H1 (cell line): Measurements from ENCODE around the gene RUFY4. TPM values are rescaled to one million over a fixed set of nuclear protein-coding genes. Genes with fewer than 3 reads are reported as not detected.
A peak's percentile ranks its signal among the peaks of the same experiment; 100 is the strongest.

Experiments used
- CTCF ChIA-PET: fragments of 300-600 bp; sonication (Branson Sonifier 250); formaldehyde crosslinking; loops from one replicate; lab custom pipeline; 2021; ENCODE audit not compliant: partially characterized antibody; lab: Charles Lee
- POLR2A ChIA-PET: fragments of 300-600 bp; sonication (Branson Sonifier 250); formaldehyde crosslinking; loops from one replicate; lab custom pipeline; 2021; ENCODE audit warnings: inconsistent platforms; ENCODE audit not compliant: partially characterized antibody; lab: Charles Lee
- DNase-seq, 2 experiments: peaks; one replicate each; pipeline versions ENCODE4 v3.0.0 to v3.0.0-alpha.2; 2010 to 2022; ENCODE audit warnings: low spot score in 2 of 2, low read depth in 1 of 2, mixed read lengths in 1 of 2
- FAIRE-seq: peaks from 2 replicates; lab custom pipeline; 2011; peaks lifted over from hg19 to GRCh38; lab: Jason Lieb, UNC
- H2AFZ ChIP-seq: 2 replicates; pipeline ENCODE4 v1.8.1; 2012; ENCODE audit warnings: low read length, inconsistent platforms
- H2AK5ac ChIP-seq: 2 replicates; pipeline ENCODE4 v1.6.1; 2013; ENCODE audit warnings: low read depth, low read length
- H2BK120ac ChIP-seq: replicated peaks from 2 replicates; pipeline ENCODE3; 2013; ENCODE audit warnings: low read depth, low read length, inconsistent platforms
- H2BK12ac ChIP-seq: 2 replicates; pipeline ENCODE4 v1.6.1; 2013; ENCODE audit warnings: low read depth, low read length
- H2BK15ac ChIP-seq: 2 replicates; pipeline ENCODE4 v1.6.1; 2013; ENCODE audit warnings: low read length
- H2BK20ac ChIP-seq: 2 replicates; pipeline ENCODE4 v1.6.1; 2013; ENCODE audit warnings: low read length
- H2BK5ac ChIP-seq: 2 replicates; pipeline ENCODE4 v1.6.1; 2013; ENCODE audit warnings: low read depth, low read length
- H3K14ac ChIP-seq: 2 replicates; pipeline ENCODE4 v1.6.1; 2013; ENCODE audit warnings: inconsistent platforms; ENCODE audit not compliant: insufficient read length
- H3K18ac ChIP-seq: 2 replicates; pipeline ENCODE4 v1.6.1; 2013; ENCODE audit warnings: low read length; ENCODE audit errors: extremely low read depth
- H3K23ac ChIP-seq: 2 replicates; pipeline ENCODE4 v1.6.1; 2013; ENCODE audit warnings: inconsistent platforms; ENCODE audit not compliant: insufficient read length
- H3K23me2 ChIP-seq: 2 replicates; pipeline ENCODE4 v1.6.1; 2013; ENCODE audit warnings: low read depth, low read length
- H3K27ac ChIP-seq: 2 replicates; pipeline ENCODE4 v1.6.1; 2011; ENCODE audit warnings: low read depth, low read length, inconsistent platforms
- H3K27me3 ChIP-seq, 4 experiments: replicated peaks in 1 of 4; 1 replicate in 1 of 4; 2 replicates in 3 of 4; pipeline versions ENCODE4 v1.6.1 to v1.8.1; 2011 to 2013; ENCODE audit warnings: low read length in 3 of 4, mild to moderate bottlenecking in 3 of 4, inconsistent platforms in 2 of 4, mixed read lengths in 2 of 4, moderate library complexity in 1 of 4; ENCODE audit not compliant: control insufficient read depth in 3 of 4, insufficient read depth in 3 of 4; ENCODE audit errors: extremely low read depth in 1 of 4
- H3K36me3 ChIP-seq, 4 experiments: 2 replicates each; pipeline versions ENCODE4 v1.6.1 to v1.8.1; 2011 to 2013; ENCODE audit warnings: mild to moderate bottlenecking in 4 of 4, low read length in 3 of 4, moderate library complexity in 2 of 4, control low read depth in 1 of 4, inconsistent platforms in 1 of 4; ENCODE audit not compliant: insufficient read depth in 4 of 4, control insufficient read depth in 2 of 4
- H3K4ac ChIP-seq: replicated peaks from 2 replicates; pipeline ENCODE3; 2013; ENCODE audit warnings: low read length, low read depth, mixed read lengths, inconsistent platforms; ENCODE audit not compliant: insufficient read length
- H3K4me1 ChIP-seq, 4 experiments: replicated peaks in 1 of 4; 1 replicate in 1 of 4; 2 replicates in 3 of 4; pipeline versions ENCODE4 v1.6.1 to v1.8.1; 2011 to 2013; ENCODE audit warnings: low read length in 3 of 4, inconsistent platforms in 2 of 4, mixed read lengths in 1 of 4; ENCODE audit not compliant: insufficient read depth in 4 of 4, control insufficient read depth in 3 of 4
- H3K4me2 ChIP-seq, 2 experiments: 2 replicates each; pipeline versions ENCODE4 v1.6.1 to v1.8.1; 2011 to 2013; ENCODE audit warnings: low read depth in 2 of 2, low read length in 2 of 2, control low read depth in 1 of 2, inconsistent platforms in 1 of 2, mild to moderate bottlenecking in 1 of 2; ENCODE audit not compliant: insufficient read depth in 1 of 2
- H3K4me3 ChIP-seq, 4 experiments: fragments of 200-600, 300-600 bp in 1 of 4; sonication (generic), shearing (Covaris generic), sonication (Bioruptor Twin) in 1 of 4; 2 replicates each; pipeline versions ENCODE4 v1.5.1 to v1.8.1; 2011 to 2016; ENCODE audit warnings: low read length in 4 of 4, low read depth in 3 of 4, control low read depth in 2 of 4, inconsistent platforms in 2 of 4, mild to moderate bottlenecking in 2 of 4, mixed read lengths in 1 of 4, moderate library complexity in 1 of 4; ENCODE audit not compliant: insufficient read depth in 2 of 4; ENCODE audit errors: extremely low read depth in 1 of 4
- H3K56ac ChIP-seq: replicated peaks from 2 replicates; pipeline ENCODE3; 2013; ENCODE audit warnings: low read depth, mild to moderate bottlenecking, mixed read lengths, low read length, inconsistent platforms; ENCODE audit not compliant: insufficient read length
- H3K79me1 ChIP-seq: 2 replicates; pipeline ENCODE4 v1.6.1; 2013; ENCODE audit warnings: low read depth, low read length, control low read depth
- H3K79me2 ChIP-seq, 2 experiments: 2 replicates each; pipeline versions ENCODE4 v1.6.1 to v1.8.1; 2012 to 2013; ENCODE audit warnings: low read length in 2 of 2, mild to moderate bottlenecking in 2 of 2, inconsistent platforms in 1 of 2; ENCODE audit not compliant: insufficient read depth in 2 of 2, control insufficient read depth in 1 of 2
- H3K9ac ChIP-seq, 4 experiments: replicated peaks in 1 of 4; 1 replicate in 1 of 4; 2 replicates in 3 of 4; pipeline versions ENCODE4 v1.6.1 to v1.8.1; 2011 to 2013; ENCODE audit warnings: low read depth in 3 of 4, low read length in 3 of 4, control low read depth in 2 of 4, mild to moderate bottlenecking in 2 of 4, moderate library complexity in 2 of 4, inconsistent platforms in 1 of 4; ENCODE audit errors: extremely low read depth in 1 of 4
- H3K9me3 ChIP-seq, 2 experiments: 2 replicates each; pipeline versions ENCODE4 v1.6.1 to v1.8.1; 2012 to 2013; ENCODE audit warnings: mild to moderate bottlenecking in 2 of 2, moderate library complexity in 2 of 2, control low read depth in 1 of 2, inconsistent platforms in 1 of 2, low read depth in 1 of 2, low read length in 1 of 2, mixed read lengths in 1 of 2; ENCODE audit not compliant: insufficient read depth in 2 of 2
- H4K20me1 ChIP-seq, 2 experiments: replicated peaks in 1 of 2; 2 replicates each; pipeline versions ENCODE3 to v1.8.1; 2011 to 2013; ENCODE audit warnings: inconsistent platforms in 2 of 2, low read length in 2 of 2, mild to moderate bottlenecking in 1 of 2; ENCODE audit not compliant: insufficient read depth in 2 of 2, control insufficient read depth in 1 of 2
- H4K5ac ChIP-seq: 2 replicates; pipeline ENCODE4 v1.6.1; 2013; ENCODE audit warnings: low read length, low read depth, mixed read lengths, inconsistent platforms; ENCODE audit not compliant: insufficient read length
- H4K8ac ChIP-seq: 2 replicates; pipeline ENCODE4 v1.8.0; 2013; ENCODE audit warnings: mild to moderate bottlenecking, moderate library complexity, low read length, inconsistent platforms; ENCODE audit not compliant: insufficient read depth; ENCODE audit errors: extremely low read depth
- H4K91ac ChIP-seq: replicated peaks from 2 replicates; pipeline ENCODE3; 2013; ENCODE audit warnings: low read length, mixed read lengths, inconsistent platforms; ENCODE audit not compliant: insufficient read length
- CEBPB ChIP-seq: IDR thresholded peaks from 2 replicates; pipeline ENCODE4 v1.6.1; 2012; ENCODE audit warnings: low read depth, low read length
- CREB1 ChIP-seq: IDR thresholded peaks from 2 replicates; pipeline ENCODE4 v1.6.1; 2012; ENCODE audit warnings: inconsistent platforms
- EP300 ChIP-seq, 2 experiments: IDR thresholded peaks; 1 replicate in 1 of 2; 2 replicates in 1 of 2; pipeline ENCODE4 v1.6.1; 2011 to 2012; ENCODE audit warnings: low read depth in 2 of 2, low read length in 2 of 2, mild to moderate bottlenecking in 2 of 2, borderline replicate concordance in 1 of 2, inconsistent platforms in 1 of 2, moderate library complexity in 1 of 2
- EZH2 ChIP-seq: fragments of 200-600 bp; sonication (generic); IDR thresholded peaks from 2 replicates; pipeline ENCODE4 v1.7.1; 2012; ENCODE audit warnings: low read depth, mild to moderate bottlenecking, moderate library complexity, low read length, inconsistent platforms; ENCODE audit not compliant: severe bottlenecking
- FOSL1 ChIP-seq: IDR thresholded peaks from 2 replicates; pipeline ENCODE4 v1.6.1; 2011; ENCODE audit warnings: mild to moderate bottlenecking, low read depth, low read length, moderate library complexity; ENCODE audit not compliant: insufficient read depth
- NANOG ChIP-seq: IDR thresholded peaks from 2 replicates; pipeline ENCODE4 v1.6.1; 2011; ENCODE audit warnings: low read length, low read depth, mild to moderate bottlenecking, inconsistent platforms; ENCODE audit not compliant: insufficient read depth, poor library complexity, severe bottlenecking
- NRF1 ChIP-seq: IDR thresholded peaks from 2 replicates; pipeline ENCODE4 v1.6.1; 2011; ENCODE audit warnings: mild to moderate bottlenecking, low read depth, low read length, improper control_type of control experiment
- POLR2A ChIP-seq, 2 experiments: IDR thresholded peaks; 1 replicate in 1 of 2; 2 replicates in 1 of 2; pipeline ENCODE4 v1.6.1; 2011; ENCODE audit warnings: low read depth in 2 of 2, low read length in 2 of 2, mild to moderate bottlenecking in 2 of 2; ENCODE audit errors: control extremely low read depth in 1 of 2
- POLR2AphosphoS5 ChIP-seq: IDR thresholded peaks from 2 replicates; pipeline ENCODE4 v1.6.1; 2011; ENCODE audit warnings: low read depth, low read length
- RFX5 ChIP-seq: IDR thresholded peaks from 2 replicates; pipeline ENCODE4 v1.6.1; 2011; ENCODE audit warnings: low read depth, low read length, improper control_type of control experiment, borderline replicate concordance
- RXRA ChIP-seq: IDR thresholded peaks from 2 replicates; pipeline ENCODE4 v1.6.1; 2011; ENCODE audit warnings: low read depth, mild to moderate bottlenecking, low read length, moderate library complexity; ENCODE audit not compliant: insufficient read depth
- SP2 ChIP-seq: IDR thresholded peaks from 2 replicates; pipeline ENCODE4 v1.6.1; 2012; ENCODE audit warnings: mild to moderate bottlenecking, low read length, inconsistent platforms
- SRF ChIP-seq: IDR thresholded peaks from 2 replicates; pipeline ENCODE4 v1.6.1; 2011; ENCODE audit warnings: mild to moderate bottlenecking, low read depth, low read length, moderate library complexity
- SUZ12 ChIP-seq: fragments of 200-600 bp; sonication (generic); IDR thresholded peaks from 2 replicates; pipeline ENCODE4 v1.6.1; 2012; ENCODE audit warnings: mild to moderate bottlenecking, inconsistent platforms, low read length, moderate library complexity, mixed read lengths
- WGBS, 2 experiments: shearing (Covaris generic) in 1 of 2; methylation state at CpG; one replicate each; pipeline versions ENCODE4 v1.1.6 to v1.1.7; 2013 to 2015; ENCODE audit warnings: low lambda C conversion rate in 2 of 2, mixed read lengths in 2 of 2, inconsistent platforms in 1 of 2, low coverage in 1 of 2, missing lambda C conversion rate in 1 of 2; ENCODE audit not compliant: insufficient replicate concordance in 2 of 2, insufficient coverage in 1 of 2, insufficient read length in 1 of 2; ENCODE audit errors: extremely low coverage in 1 of 2, missing lambda C conversion rate in 1 of 2; 5-methylcytosine and 5-hydroxymethylcytosine counted together
- polyA plus RNA-seq, 7 experiments: library from polyadenylated mRNA; depleted of rRNA in 3 of 7; stranded (reverse) in 5 of 7; unstranded in 2 of 7; fragments of >200 nt in 5 of 7; fragments of 200-250 nt in 2 of 7; gene quantifications; 1 replicate in 5 of 7; 2 replicates in 1 of 7; 4 replicates in 1 of 7; pipeline versions ENCODE4 v1.2.1 to v1.2.3, GENCODE V29; 2011 to 2013; ENCODE audit warnings: missing spikeins in 2 of 7, mixed read lengths in 2 of 7
- total RNA-seq: library from RNA; stranded (reverse); fragmentation: NEBNext Ultra II Directional; extraction: Animal tissue kit (Norgen Biotek cat#: 25700); gene quantifications from 2 replicates; pipeline ENCODE4 v1.2.1, GENCODE V29; 2021

The RUFY4 gene
- total and polyA plus RNA-seq, 2 of the 8 experiments (the other 6 are each of a cell fraction or from before 2014, with no cell fraction given) = 0.32 to 0.38 TPM

DNA sequence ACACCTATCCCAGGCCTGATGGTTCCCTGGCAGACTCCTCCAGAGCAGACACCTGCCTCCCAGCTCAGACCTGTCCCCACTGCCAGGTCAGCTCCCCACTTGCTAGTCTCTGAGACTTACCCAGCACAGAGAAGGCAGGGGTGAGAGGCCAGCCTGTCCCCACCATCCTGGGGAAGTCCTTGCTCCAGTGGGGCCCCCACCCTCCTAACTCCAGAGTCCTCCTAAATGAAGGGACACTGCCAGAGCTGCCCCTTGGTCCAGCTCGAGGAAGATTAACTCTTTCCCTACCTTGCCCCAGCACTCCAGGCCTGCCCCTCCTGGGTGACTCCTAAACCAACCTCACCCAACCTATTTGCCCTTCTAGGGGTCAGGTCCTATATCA lies 35.9 kb upstream of the RUFY4 start:
- 71% methylated on average over 1 of the region's 1 CpG; no CpG with 5 or more reads in 1 of the 2 experiments for WGBS, 2 experiments
- FAIRE-seq = no peak

More for the DNA sequence above, 35.9 kb upstream of the RUFY4 start:
- Histone ChIP-seq H3K23ac (no peak overlapping the region), H3K9ac (no peak overlapping the region), H4K5ac (no peak overlapping the region), H3K4me1 (peaks cover 0 to 13% (median 5%) of the 10 kb centered on the region in 4 experiments; a peak in 5 of 7 replicates), H3K27me3 (peaks cover 6 to 25% (median 20%) of the 10 kb centered on the region in 4 experiments), H3K27ac (no peak overlapping the region), H3K4ac (no peak overlapping the region), H2BK15ac (no peak overlapping the region), H3K56ac (no peak overlapping the region), H2BK120ac (no peak overlapping the region), H3K9me3 (no peaks in the 10 kb centered on the region), H4K91ac (no peak overlapping the region), H2AK5ac (no peak overlapping the region), H2BK12ac (peak overlapping the region; percentile 68; the same call in 1 of the 2 replicates), H2AFZ (no peak overlapping the region), H3K79me1 (no peaks in the 10 kb centered on the region), H4K8ac (no peak overlapping the region)
- CTCF ChIA-PET = interaction anchor here (0.6 to 6.3 kb wide), 37 partner anchors 8 to 284 kb away, joined by 3 to 57 read pairs (median 6); partner anchors contain the start of gene RUFY4
- TF ChIP-seq CREB1 = no peak
- no peak for TF ChIP-seq SP2
- no peak for TF ChIP-seq SUZ12
- TF ChIP-seq POLR2A (IDR thresholded peaks at IDR 0.05; ENCODE audit: control extremely low read depth in 1 of 2, low read depth in 2 of 2, low read length in 2 of 2) = no peak
- no peak for TF ChIP-seq RFX5
- no peak for TF ChIP-seq POLR2AphosphoS5
- TF ChIP-seq EZH2 = no peak
- TF ChIP-seq RXRA = no peak
- no peak for TF ChIP-seq SRF
- no peak for TF ChIP-seq CEBPB
- no peak for TF ChIP-seq NANOG
- no peak for TF ChIP-seq NRF1
- no peak for TF ChIP-seq EP300 (IDR thresholded peaks at IDR 0.05; ENCODE audit: borderline replicate concordance in 1 of 2, low read depth in 2 of 2, low read length in 2 of 2)
- no peak for TF ChIP-seq FOSL1
- TF ChIP-seq, all 59 proteins: peak for 0
- no peak overlapping the region for H3K14ac ChIP-seq
- no peaks in the 10 kb centered on the region for H3K36me3 ChIP-seq
- no peak overlapping the region for H2BK5ac ChIP-seq
- peak overlapping the region; percentile 76 to 97; a peak in 3 of 4 replicates for H3K4me2 ChIP-seq
- DNase-seq = no peak
- H2BK20ac ChIP-seq = no peak overlapping the region
- POLR2A ChIA-PET = interaction anchor here (0.8 to 1.0 kb wide), 3 partner anchors 19 to 37 kb away, joined by 3 to 4 read pairs (median 3); partner anchors contain the start of gene RUFY4
- peaks cover 0 to 8% of the 10 kb centered on the region in 2 experiments for H4K20me1 ChIP-seq
- peak overlapping the region in 1 of 4 experiments; percentile 63; a peak in 4 of 8 replicates for H3K4me3 ChIP-seq
- peaks cover 17% of the 10 kb centered on the region; the same call in 1 of the 2 replicates for H3K23me2 ChIP-seq
- no peak overlapping the region; the same call in 1 of the 2 replicates for H3K18ac ChIP-seq
- H3K79me2 ChIP-seq = no peaks in the 10 kb centered on the region
